C4-2B (cell line): Measurements from ENCODE around the gene RPS26.

Source experiments
- CTCF ChIP-seq: fragments of 450-650 bp; conservative IDR thresholded peaks from 2 replicates; pipeline ENCODE4 v1.5.1; 2017; ENCODE audit warnings: mild to moderate bottlenecking
- ZFX ChIP-seq: fragments of 450-650 bp; IDR thresholded peaks from 2 replicates; pipeline ENCODE4 v1.6.1; 2017

DNA sequence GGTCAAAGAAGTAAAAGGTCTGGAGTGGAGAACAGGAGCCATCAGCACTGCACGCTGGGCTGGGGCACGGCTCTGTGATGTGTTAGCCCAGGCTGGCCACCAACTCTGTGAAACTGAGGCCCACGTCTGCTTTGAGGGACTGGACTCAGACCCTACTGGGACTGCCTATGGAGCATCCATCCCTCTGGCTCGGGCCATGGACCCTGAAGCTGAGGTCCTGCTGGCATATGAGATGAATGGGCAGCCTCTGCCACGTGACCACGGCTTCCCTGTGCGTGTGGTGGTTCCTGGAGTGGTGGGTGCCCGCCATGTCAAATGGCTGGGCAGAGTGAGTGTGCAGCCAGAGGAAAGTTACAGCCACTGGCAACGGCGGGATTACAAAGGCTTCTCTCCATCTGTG, 37.5 kb upstream of the RPS26 start:
- TF ChIP-seq CTCF (no peak), ZFX (no peak)
